Measurements from ENCODE around the gene CHPF2.

DNA sequence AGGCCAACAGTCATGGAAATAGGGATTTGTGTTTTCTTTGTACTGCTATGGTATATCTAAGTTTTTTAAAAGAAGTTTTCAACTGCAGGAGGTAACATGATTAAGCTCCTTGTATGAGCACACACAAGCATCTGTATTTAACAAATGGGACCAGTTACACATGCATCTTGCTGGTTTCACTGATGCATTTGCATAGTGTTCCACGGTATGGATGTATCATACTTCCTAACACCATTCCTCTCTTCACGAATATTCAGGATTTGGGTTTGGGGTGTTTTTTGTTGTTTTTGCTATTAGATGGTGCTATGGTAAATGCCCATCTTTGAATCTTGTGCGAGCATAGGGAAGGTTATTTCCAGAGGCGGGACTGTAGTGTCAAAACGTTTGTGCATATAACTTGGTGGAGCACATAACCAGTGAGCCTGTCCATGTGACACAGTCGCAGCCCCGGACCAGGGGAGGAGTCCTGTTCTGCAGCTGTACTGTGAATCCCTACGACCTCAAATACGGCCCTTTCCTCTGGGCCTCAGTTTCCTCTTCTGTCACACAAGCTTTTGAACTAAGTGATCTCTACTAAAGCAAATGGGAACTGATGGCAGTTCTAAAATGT, 23.9 kb upstream of the CHPF2 start:
- no peak for TF ChIP-seq POLR2A (IDR thresholded peaks at IDR 0.05)
- TF ChIP-seq, protein P1, sequence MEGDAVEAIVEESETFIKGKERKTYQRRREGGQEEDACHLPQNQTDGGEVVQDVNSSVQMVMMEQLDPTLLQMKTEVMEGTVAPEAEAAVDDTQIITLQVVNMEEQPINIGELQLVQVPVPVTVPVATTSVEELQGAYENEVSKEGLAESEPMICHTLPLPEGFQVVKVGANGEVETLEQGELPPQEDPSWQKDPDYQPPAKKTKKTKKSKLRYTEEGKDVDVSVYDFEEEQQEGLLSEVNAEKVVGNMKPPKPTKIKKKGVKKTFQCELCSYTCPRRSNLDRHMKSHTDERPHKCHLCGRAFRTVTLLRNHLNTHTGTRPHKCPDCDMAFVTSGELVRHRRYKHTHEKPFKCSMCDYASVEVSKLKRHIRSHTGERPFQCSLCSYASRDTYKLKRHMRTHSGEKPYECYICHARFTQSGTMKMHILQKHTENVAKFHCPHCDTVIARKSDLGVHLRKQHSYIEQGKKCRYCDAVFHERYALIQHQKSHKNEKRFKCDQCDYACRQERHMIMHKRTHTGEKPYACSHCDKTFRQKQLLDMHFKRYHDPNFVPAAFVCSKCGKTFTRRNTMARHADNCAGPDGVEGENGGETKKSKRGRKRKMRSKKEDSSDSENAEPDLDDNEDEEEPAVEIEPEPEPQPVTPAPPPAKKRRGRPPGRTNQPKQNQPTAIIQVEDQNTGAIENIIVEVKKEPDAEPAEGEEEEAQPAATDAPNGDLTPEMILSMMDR (IDR thresholded peaks at IDR 0.05), result no peak

Measured in tibial nerve (tissue), 3 donors.